ENCODE measurements around the gene PKNOX2. TPM values are rescaled to one million over a fixed set of nuclear protein-coding genes. Genes with fewer than 3 reads are reported as not detected.

The PKNOX2 gene
- total RNA-seq, 1 experiment from 2014 or later: 0.10 TPM

GRCh38 chr11:125258291-125259032 lies 93.9 kb downstream of the PKNOX2 start:
- no peak for DNase-seq (ENCODE audit: low read depth)

- no peak for DNase-seq (ENCODE audit: low read depth)
These were observed 97.0 kb downstream of the PKNOX2 start for GRCh38 chr11:125261588-125261987.

GRCh38 chr11:125262194-125262829 lies 97.8 kb downstream of the PKNOX2 start:
- DNase-seq (ENCODE audit: low read depth): no peak

GRCh38 chr11:125262830-125263218 lies 98.3 kb downstream of the PKNOX2 start:
- no peak for DNase-seq (ENCODE audit: low read depth)

- DNase-seq (ENCODE audit: low read depth): peak; percentile 69
These were observed 98.8 kb downstream of the PKNOX2 start for GRCh38 chr11:125263268-125263790.

DNA sequence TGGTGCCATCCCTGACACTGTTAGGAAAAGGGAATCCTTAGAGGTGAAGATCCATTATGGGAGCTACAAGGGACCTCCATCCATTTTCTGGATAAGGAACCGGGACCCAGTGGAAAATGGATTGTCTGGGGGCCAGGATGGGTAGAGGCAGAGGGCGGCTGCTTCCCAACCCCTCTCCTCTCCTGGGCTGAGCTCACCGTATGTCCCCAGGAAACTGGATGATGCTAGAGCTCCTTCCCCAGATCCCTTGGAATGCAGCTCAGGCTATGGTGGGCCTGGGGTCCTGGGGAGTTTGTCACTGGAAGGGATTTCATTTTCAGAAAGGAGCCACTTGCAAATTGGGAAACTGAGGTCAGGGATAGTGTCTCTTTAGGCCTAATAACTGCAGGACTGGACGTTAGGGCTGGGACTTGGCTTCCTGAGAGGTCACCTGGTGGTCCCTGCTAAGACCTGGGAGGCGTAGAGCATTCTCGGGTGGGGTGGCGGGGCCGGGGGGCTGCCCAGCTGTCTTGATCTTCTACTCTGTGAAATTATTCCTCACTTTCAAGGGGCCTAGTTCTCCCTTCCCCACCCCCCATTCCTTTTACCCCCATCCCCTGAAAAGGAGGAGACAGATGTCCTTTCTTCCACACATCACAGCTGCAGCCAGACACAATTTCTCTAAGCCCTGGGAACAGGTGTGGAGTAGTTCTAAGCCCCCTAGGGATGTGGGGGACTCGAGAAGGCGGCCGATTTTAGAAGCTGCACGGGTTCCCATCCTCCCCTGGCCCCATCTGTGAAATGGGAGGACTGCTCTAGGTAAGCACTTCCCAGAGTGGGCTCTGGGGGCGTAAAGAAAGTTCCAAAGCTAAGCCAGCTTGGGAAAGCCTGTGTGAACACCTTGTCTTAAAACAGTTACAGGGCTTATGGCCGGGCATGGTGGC lies 99.8 kb downstream of the PKNOX2 start:
- DNase-seq (ENCODE audit: low read depth): no peak

- DNase-seq (ENCODE audit: low read depth): no peak
These were observed 103.0 kb downstream of the PKNOX2 start for GRCh38 chr11:125267548-125267947.

GRCh38 chr11:125268611-125269010 lies 104.1 kb downstream of the PKNOX2 start:
- DNase-seq (ENCODE audit: low read depth): peak; percentile 34

DNA sequence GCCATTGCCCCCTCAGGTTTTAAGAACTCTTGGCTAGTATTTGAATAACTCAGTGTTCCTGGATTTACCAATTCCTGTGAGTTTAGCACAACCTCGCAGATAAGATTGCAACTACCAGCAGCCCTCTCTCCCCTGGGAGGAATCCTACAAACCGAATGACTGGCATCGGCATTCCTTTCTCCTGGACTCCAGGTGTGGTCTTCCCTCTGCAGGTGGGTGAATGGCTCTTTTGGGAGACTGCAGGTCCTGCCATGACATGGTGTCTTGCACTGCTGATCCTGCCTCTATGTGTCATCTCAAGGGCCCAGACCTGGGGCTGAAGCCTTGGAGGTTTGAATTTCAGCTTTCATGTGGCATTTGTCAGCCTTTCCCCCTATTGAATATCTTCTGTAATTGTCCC lies 105.6 kb downstream of the PKNOX2 start:
- no peak for DNase-seq (ENCODE audit: low read depth)

GRCh38 chr11:125270711-125271110 lies 106.2 kb downstream of the PKNOX2 start:
- DNase-seq (ENCODE audit: low read depth): no peak

DNA sequence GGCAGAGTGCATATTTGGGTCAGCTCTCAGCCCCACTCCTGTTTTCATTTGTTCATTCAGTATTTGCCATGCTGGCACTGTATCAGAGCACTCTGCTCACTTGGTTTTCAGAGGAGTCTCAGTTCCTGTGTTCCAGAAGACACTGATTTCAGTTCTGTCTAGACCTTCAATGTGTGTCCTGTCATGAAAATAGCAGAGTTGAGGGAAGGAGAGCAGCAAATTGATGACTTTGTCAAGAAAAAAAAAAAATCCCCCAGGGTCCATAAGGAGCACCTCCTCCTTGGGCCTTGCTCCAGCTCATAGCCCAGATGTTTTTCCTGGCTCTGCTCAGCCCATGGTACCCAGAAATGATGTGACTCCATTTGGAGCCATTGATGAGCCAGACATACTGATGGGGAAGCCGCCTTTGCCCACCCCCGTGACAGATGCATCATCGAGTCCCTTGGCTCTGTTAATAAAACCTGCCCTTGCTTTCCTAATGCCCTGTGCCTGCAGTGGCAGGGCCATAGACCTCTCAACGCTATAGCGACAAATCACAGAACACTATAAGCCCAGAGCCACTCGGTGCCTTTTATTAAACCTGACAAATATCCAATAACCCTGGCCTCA lies 107.0 kb downstream of the PKNOX2 start:
- no peak for DNase-seq (ENCODE audit: low read depth)

GRCh38 chr11:125272092-125272491 lies 107.5 kb downstream of the PKNOX2 start:
- DNase-seq (ENCODE audit: low read depth): no peak

- no peak for DNase-seq (ENCODE audit: low read depth)
These were observed 108.3 kb downstream of the PKNOX2 start for GRCh38 chr11:125272821-125273220.

DNA sequence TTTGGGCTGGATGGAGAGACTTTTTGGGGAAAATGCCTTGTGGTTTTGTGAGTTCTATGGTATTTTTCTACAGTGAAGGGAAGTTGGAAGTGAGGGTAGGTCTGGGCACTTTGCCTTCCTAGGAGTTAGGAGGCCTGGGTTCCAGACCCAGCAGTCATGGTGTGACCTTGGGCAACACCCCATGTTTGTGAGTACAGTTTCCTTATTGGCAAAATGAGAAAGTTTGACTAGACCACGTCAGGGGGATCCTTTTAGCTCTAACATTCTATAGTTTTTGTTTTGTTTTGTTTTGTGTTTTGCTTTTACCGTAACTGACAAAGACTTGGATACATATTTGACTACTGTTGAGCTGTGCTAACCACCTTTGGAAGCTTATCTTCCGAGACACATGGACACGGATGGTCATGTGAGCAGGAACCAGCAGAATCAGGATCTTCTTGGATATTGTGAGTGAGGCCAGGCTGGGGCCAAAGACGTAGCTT lies 109.0 kb downstream of the PKNOX2 start:
- no peak for DNase-seq (ENCODE audit: low read depth)

DNA sequence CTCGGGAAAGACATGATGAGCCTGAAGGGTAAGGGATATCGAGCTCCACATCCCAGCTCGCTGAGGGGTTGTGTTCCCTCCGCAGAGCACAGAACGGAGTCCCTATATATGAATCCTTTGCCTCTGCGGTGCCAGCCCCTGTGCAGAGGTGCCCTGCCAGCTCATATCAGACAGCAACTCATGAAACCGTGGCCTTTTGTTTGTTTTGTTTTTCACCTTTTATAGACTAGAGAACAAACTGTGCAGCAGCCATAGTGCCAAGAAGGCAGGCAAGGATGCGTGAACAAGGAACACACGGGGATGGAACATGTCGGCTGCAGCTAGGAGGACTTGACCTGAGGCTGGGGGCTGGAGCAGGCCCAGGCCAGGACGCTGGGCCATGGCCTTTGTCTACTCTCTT lies 109.8 kb downstream of the PKNOX2 start:
- no peak for DNase-seq (ENCODE audit: low read depth)

- no peak for DNase-seq (ENCODE audit: low read depth)
These were observed 110.2 kb downstream of the PKNOX2 start for GRCh38 chr11:125274774-125275173.

DNA sequence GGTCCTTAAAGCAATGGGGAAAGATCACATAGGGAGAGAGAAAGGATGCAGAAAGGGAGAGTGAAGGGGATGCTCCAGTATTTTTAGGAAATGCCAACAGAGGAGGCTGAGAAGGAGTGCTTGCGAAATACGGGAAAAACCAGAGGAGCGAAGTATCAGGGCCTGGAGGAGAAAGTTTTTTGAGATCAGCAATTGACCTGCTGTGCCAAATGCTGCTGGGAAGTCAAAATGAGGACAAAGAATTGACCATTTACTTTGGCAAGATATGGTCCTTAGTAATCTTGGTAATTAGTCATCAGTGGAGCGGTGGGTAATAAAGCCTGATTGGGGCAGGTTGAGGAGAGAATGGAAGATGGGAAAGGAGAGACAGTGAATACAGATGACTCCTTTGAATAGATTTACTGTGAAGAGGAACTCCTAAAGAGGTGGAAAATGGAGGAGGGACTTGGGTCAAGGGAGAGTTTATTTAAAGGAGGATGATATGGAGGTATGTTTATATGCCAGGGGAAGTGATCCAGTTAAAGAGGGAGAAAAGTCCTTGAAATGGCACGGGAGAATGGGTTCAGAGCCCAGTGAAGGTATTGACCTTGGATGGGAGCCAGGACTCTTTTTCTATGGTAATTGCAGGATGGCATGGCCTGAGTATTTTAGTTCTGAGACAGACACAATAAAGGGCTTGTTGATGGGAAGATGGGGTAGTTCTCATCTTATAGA lies 111.5 kb downstream of the PKNOX2 start:
- DNase-seq (ENCODE audit: low read depth): no peak

- DNase-seq (ENCODE audit: low read depth): no peak
These were observed 112.0 kb downstream of the PKNOX2 start for GRCh38 chr11:125276619-125276976.

DNA sequence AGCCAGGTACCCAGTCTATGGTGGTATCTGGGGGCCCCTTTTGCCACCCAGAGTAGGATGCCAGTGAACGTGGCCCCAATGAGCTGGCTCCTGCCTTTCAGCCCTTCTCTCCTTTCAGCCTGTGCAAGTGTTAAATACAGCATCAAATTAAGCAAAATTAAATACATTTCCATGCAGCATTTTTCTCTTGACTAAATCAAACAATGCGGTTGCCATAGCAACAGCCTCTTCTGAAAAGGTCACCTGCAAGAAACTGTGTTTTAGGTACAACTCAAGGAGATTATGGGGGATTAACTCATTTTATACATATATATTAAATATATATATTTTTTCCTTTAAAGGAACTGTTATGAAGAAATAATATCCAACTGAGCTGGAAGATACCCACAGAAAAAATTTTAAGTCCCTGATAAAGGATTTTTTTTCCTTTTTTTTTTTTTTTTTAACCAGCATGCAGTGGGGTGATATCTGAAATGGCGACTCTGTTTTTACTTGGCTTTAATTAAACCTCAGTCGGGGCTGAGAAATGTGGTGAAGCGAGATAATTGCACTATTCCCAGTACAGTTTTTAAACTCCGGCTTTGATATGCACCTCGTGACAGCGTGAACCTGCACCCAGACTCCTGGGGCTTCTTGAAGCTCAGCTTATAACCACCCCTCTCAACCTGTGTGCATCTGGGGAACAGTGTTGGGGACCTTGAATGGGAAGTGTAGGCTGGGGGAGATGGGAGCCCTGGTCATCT lies 115.3 kb downstream of the PKNOX2 start:
- DNase-seq (ENCODE audit: low read depth): no peak

GRCh38 chr11:125280646-125281045 lies 116.1 kb downstream of the PKNOX2 start:
- no peak for DNase-seq (ENCODE audit: low read depth)

Measured in HT1080 (cell line).